22Rv1 (cell line): Measurements from ENCODE around the gene NSMCE3.

ENCODE experiments used
- H3K27ac ChIP-seq: fragments of 450-650 bp; 2 replicates; pipeline ENCODE4 v1.5.1; 2017
- ZFX ChIP-seq: fragments of 450-650 bp; IDR thresholded peaks from 2 replicates; pipeline ENCODE4 v1.6.1; 2017; ENCODE audit warnings: antibody characterized with exemption, borderline replicate concordance
- TF ChIP-seq, protein P1 (sequence below): fragments of 450-650 bp; IDR thresholded peaks from 2 replicates; pipeline ENCODE4 v1.5.1; 2017; ENCODE audit warnings: mild to moderate bottlenecking

Gene NSMCE3

DNA sequence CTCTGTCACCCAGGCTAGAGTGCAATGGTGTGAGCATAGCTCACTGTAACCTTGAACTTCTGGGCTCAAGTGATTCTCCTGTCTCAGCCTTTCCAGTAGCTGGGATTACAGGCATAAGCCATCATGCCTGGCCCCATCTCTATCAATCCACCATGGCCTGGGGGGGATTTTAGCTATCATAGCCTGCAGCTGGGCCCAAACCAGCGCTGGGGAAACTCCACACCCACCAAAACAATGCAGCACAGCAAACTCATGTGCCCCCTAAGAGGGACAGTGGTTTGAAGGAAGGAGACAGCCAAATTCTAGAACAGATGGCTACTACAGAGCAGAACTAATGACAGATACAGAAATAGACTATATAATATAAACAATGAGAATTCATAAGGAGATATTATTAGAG lies 13.8 kb upstream of the NSMCE3 start:
- TF ChIP-seq, protein P1, sequence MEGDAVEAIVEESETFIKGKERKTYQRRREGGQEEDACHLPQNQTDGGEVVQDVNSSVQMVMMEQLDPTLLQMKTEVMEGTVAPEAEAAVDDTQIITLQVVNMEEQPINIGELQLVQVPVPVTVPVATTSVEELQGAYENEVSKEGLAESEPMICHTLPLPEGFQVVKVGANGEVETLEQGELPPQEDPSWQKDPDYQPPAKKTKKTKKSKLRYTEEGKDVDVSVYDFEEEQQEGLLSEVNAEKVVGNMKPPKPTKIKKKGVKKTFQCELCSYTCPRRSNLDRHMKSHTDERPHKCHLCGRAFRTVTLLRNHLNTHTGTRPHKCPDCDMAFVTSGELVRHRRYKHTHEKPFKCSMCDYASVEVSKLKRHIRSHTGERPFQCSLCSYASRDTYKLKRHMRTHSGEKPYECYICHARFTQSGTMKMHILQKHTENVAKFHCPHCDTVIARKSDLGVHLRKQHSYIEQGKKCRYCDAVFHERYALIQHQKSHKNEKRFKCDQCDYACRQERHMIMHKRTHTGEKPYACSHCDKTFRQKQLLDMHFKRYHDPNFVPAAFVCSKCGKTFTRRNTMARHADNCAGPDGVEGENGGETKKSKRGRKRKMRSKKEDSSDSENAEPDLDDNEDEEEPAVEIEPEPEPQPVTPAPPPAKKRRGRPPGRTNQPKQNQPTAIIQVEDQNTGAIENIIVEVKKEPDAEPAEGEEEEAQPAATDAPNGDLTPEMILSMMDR = no peak
- no peak for TF ChIP-seq ZFX
- no peak overlapping the region for H3K27ac ChIP-seq

DNA sequence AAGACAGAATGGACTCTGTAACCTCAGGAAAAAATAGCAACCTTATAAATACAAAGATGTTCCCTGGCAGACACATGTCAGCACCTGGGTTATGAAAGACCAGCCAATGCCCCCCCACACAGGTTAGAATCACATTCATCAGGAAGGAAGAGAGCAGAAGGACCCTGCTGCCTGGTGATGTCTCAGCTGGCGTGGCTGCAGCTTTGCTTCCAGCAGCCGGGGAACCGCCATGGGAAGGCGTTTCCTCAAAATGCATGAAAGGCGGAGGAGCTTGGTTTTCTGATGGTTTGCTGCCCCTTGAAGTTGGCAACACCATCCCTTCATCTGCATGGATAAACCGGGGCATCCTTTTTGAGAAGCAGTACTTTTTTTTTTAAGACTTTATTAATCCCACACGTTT lies 10.9 kb upstream of the NSMCE3 start:
- no peak for TF ChIP-seq ZFX
- TF ChIP-seq, protein P1 = no peak

DNA sequence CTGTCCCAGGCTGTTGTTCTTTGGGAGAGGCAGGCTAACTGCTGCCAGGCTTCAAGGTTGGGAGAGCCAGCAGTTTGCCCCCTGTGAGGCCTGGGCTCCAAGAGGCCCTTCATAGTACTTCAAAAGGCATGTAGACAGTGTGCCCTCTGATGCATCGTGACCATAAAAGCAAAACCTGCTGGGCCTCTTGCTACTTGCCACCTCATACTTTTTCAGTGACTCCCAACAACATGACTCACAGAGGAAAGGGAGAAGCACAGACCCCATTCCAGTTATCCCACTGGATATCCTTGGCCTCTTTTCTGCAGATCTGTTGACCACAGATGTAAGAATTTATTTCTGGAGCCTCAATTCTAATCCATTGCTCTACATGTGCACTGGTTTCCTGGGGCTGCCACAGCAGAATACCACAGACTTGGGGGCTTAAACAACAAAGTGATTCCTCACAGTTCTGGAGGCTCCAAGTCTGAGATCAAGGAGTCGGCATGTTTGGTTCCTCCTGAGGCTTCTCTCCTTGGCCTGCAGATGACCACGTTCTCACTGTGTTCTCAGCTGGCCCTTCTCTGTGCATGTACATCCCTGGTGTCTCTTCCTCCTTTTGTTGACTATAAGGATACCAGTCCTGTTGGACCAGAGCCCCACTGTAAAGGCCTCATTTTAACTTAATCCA lies 8.9 kb upstream of the NSMCE3 start:
- H3K27ac ChIP-seq = no peak overlapping the region
- TF ChIP-seq ZFX = no peak
- TF ChIP-seq, protein P1 = no peak

More for the DNA sequence above, 10.9 kb upstream of the NSMCE3 start:
- no peak overlapping the region for H3K27ac ChIP-seq

DNA sequence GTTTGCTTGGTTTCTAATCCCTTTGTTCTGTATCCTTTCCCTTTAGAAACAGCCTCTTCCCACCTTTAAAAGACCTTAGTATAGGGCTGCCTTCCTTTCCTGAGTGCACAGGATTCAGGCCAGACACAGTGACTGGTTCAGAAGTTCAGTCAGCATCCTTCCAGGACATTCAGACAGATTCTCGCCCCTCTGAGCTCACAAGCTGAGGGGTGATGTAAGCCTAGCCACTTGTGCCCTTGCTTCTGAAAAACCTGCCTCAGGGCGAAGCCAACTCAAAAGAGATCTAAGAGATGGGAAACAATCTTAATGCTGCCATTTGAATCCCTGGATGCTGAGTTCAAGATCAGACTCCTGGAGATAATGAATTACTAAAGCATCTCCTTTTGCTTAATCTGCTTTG lies 6.7 kb upstream of the NSMCE3 start:
- no peak for TF ChIP-seq ZFX
- TF ChIP-seq, protein P1 = no peak
- H3K27ac ChIP-seq = no peak overlapping the region

DNA sequence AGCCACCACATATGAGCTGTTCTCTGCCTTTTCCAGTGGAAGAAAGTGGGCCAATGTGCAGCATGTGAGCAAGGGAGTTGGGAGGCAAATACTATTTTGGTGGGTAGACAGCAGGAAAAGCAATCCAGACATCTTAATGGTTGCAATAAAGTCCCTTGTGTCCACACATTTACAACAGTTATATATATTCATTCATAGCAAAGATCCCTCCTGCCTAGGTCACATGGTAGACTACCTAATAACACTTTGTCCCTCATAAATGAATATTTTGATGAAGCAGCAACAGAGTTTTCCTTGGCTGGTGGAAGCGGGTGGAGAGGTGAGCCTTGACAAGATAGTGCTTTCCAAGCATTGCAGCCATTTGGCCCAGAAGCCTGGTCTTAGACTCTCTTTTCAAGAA lies 6.2 kb upstream of the NSMCE3 start:
- no peak overlapping the region for H3K27ac ChIP-seq
- TF ChIP-seq, protein P1 = no peak
- no peak for TF ChIP-seq ZFX

DNA sequence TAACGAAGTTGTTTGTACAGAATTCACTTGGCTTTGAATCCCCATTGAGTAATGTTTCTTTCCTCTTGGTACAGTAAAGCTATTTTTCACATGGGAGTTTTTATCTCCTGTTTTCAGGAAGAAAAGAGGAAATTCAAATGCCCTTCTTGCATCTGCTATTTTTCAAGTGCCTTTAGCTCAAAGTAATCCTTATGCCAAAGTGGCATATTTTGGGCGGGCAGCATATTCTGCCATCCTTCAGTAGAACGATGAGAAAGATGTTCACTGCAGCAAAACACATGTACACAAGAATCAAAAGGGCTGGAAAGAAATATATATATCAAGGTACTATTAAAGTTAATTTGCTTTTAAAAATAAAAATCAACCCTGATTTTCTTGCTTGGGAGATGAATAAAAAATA lies 5.3 kb upstream of the NSMCE3 start:
- H3K27ac ChIP-seq = no peak overlapping the region
- no peak for TF ChIP-seq ZFX
- TF ChIP-seq, protein P1 = no peak

DNA sequence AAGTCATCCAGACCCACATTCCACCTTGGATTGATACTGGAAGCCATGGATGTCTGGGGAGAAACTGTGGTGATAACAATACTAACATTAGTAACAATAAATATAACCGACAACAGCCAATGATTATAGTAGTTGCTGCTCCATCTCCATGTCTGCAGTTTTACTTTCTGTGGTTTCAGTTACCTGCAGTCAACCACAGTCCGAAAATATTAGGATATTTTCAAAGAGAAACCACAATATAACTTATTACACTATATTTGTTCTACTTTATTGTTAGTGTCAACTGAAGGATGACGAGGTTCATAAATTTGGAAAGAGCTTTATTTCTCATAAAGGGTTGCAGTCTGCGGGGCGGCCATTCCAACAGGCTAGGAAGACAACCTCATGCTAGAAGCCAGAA lies 2.6 kb upstream of the NSMCE3 start:
- no peak overlapping the region for H3K27ac ChIP-seq
- TF ChIP-seq, protein P1 = no peak
- TF ChIP-seq ZFX = no peak
